ENCODE data around the gene IGF2BP3. TPM values are rescaled to one million over a fixed set of nuclear protein-coding genes. Genes with fewer than 3 reads are reported as not detected.

Gene IGF2BP3
- total RNA-seq, 2 experiments from 2014 or later, result 0.50 to 1.2 TPM

- Mint-ChIP-seq H3K27me3 (peaks cover 73% of the 10 kb centered on the region), H3K9me3 (no peaks in the 10 kb centered on the region), H3K4me1 (peaks cover 42% of the 10 kb centered on the region), H3K27ac (no peak overlapping the region), H3K36me3 (ENCODE audit: low read depth) (peaks cover 5% of the 10 kb centered on the region), H3K4me3 (peak overlapping the region; percentile 57)
- DNase-seq, result peak; percentile 35
- ChIA-PET CTCF (interaction anchor here (1.4 kb wide), 1 partner anchor 196 kb away, joined by 4 read pairs; no protein-coding TSS in a partner anchor), POLR2A (no interaction called here)
Observed at GRCh38 chr7:23469150-23469960, 936 bp downstream of the IGF2BP3 start.

GRCh38 chr7:23468526-23469149 is 1.7 kb downstream of the IGF2BP3 start:
- no peak for DNase-seq
- H3K27ac Mint-ChIP-seq, result no peak overlapping the region
- no peaks in the 10 kb centered on the region for H3K9me3 Mint-ChIP-seq

GRCh38 chr7:23467806-23468525 is 2.3 kb downstream of the IGF2BP3 start:
- Mint-ChIP-seq H3K27me3 (peaks cover 79% of the 10 kb centered on the region), H3K4me3 (peak overlapping the region; percentile 39), H3K27ac (no peak overlapping the region), H3K36me3 (ENCODE audit: low read depth) (peaks cover 1% of the 10 kb centered on the region), H3K4me1 (peaks cover 40% of the 10 kb centered on the region), H3K9me3 (no peaks in the 10 kb centered on the region)
- CTCF ChIA-PET, result interaction anchor here (0.9 kb wide), 1 partner anchor 195 kb away, joined by 3 read pairs; no protein-coding TSS in a partner anchor
- POLR2A ChIA-PET, result no interaction called here
- DNase-seq, result peak; percentile 24

More at GRCh38 chr7:23468526-23469149, 1.7 kb downstream of the IGF2BP3 start:
- Mint-ChIP-seq H3K36me3 (ENCODE audit: low read depth) (peaks cover 5% of the 10 kb centered on the region), H3K4me3 (peak overlapping the region; percentile 39), H3K27me3 (peaks cover 79% of the 10 kb centered on the region), H3K4me1 (peaks cover 41% of the 10 kb centered on the region)
- ChIA-PET POLR2A (no interaction called here), CTCF (no interaction called here)

GRCh38 chr7:23467291-23467805 is 2.9 kb downstream of the IGF2BP3 start:
- ChIA-PET CTCF (interaction anchor here (0.9 kb wide), 1 partner anchor 194 kb away, joined by 3 read pairs; no protein-coding TSS in a partner anchor), POLR2A (no interaction called here)
- Mint-ChIP-seq H3K27me3 (peaks cover 76% of the 10 kb centered on the region), H3K4me1 (peaks cover 42% of the 10 kb centered on the region), H3K27ac (no peak overlapping the region), H3K4me3 (peak overlapping the region; percentile 39), H3K36me3 (ENCODE audit: low read depth) (no peaks in the 10 kb centered on the region), H3K9me3 (no peaks in the 10 kb centered on the region)
- DNase-seq, result no peak

- ChIA-PET CTCF (interaction anchor here (1.2 to 1.3 kb wide), 2 partner anchors 18 to 189 kb away, joined by 4 read pairs; no protein-coding TSS in a partner anchor), POLR2A (no interaction called here)
- no peak for DNase-seq
- peaks cover 70% of the 10 kb centered on the region for H3K27me3 Mint-ChIP-seq
- no peak overlapping the region for H3K27ac Mint-ChIP-seq
- H3K9me3 Mint-ChIP-seq, result no peaks in the 10 kb centered on the region
- peaks cover 23% of the 10 kb centered on the region for H3K4me1 Mint-ChIP-seq
- no peaks in the 10 kb centered on the region for H3K36me3 Mint-ChIP-seq (ENCODE audit: low read depth)
- H3K4me3 Mint-ChIP-seq, result no peak overlapping the region
Observed at GRCh38 chr7:23462846-23463245, 7.4 kb downstream of the IGF2BP3 start.

GRCh38 chr7:23458044-23458443 is 12.2 kb downstream of the IGF2BP3 start:
- Mint-ChIP-seq H3K27ac (no peak overlapping the region), H3K27me3 (peaks cover 56% of the 10 kb centered on the region), H3K4me1 (peaks cover 13% of the 10 kb centered on the region), H3K9me3 (no peaks in the 10 kb centered on the region), H3K4me3 (no peak overlapping the region), H3K36me3 (ENCODE audit: low read depth) (no peaks in the 10 kb centered on the region)
- ChIA-PET CTCF (interaction anchor here (1.0 kb wide), 1 partner anchor 52 kb away, joined by 3 read pairs; no protein-coding TSS in a partner anchor), POLR2A (no interaction called here)
- no peak for DNase-seq

GRCh38 chr7:23456093-23456492 is 14.2 kb downstream of the IGF2BP3 start:
- Mint-ChIP-seq H3K9me3 (no peaks in the 10 kb centered on the region), H3K4me3 (no peak overlapping the region), H3K27me3 (peaks cover 43% of the 10 kb centered on the region), H3K36me3 (ENCODE audit: low read depth) (no peaks in the 10 kb centered on the region), H3K27ac (no peak overlapping the region), H3K4me1 (peaks cover under 1% of the 10 kb centered on the region)
- no peak for DNase-seq
- ChIA-PET CTCF (interaction anchor here (0.9 kb wide), 1 partner anchor 25 kb away, joined by 3 read pairs; no protein-coding TSS in a partner anchor), POLR2A (no interaction called here)

- CTCF ChIA-PET, result no interaction called here
Observed at GRCh38 chr7:23454881-23455526, 15.3 kb downstream of the IGF2BP3 start.

GRCh38 chr7:23450518-23450917 is 19.8 kb downstream of the IGF2BP3 start:
- CTCF ChIA-PET, result no interaction called here
- no peak for DNase-seq
- no peaks in the 10 kb centered on the region for H3K36me3 Mint-ChIP-seq (ENCODE audit: low read depth)

More at GRCh38 chr7:23454881-23455526, 15.3 kb downstream of the IGF2BP3 start:
- Mint-ChIP-seq H3K27me3 (peaks cover 39% of the 10 kb centered on the region), H3K36me3 (ENCODE audit: low read depth) (no peaks in the 10 kb centered on the region), H3K4me1 (no peaks in the 10 kb centered on the region), H3K4me3 (no peak overlapping the region), H3K27ac (no peak overlapping the region), H3K9me3 (no peaks in the 10 kb centered on the region)
- POLR2A ChIA-PET, result no interaction called here
- no peak for DNase-seq

GRCh38 chr7:23449941-23450340 is 20.4 kb downstream of the IGF2BP3 start:
- no peaks in the 10 kb centered on the region for H3K4me1 Mint-ChIP-seq
- POLR2A ChIA-PET, result no interaction called here
- no peaks in the 10 kb centered on the region for H3K36me3 Mint-ChIP-seq (ENCODE audit: low read depth)
- CTCF ChIA-PET, result no interaction called here
- H3K27me3 Mint-ChIP-seq, result peaks cover 34% of the 10 kb centered on the region
- no peak overlapping the region for H3K4me3 Mint-ChIP-seq
- no peak for DNase-seq
- H3K27ac Mint-ChIP-seq, result no peak overlapping the region
- no peaks in the 10 kb centered on the region for H3K9me3 Mint-ChIP-seq

More at GRCh38 chr7:23450518-23450917, 19.8 kb downstream of the IGF2BP3 start:
- Mint-ChIP-seq H3K4me1 (no peaks in the 10 kb centered on the region), H3K9me3 (no peaks in the 10 kb centered on the region), H3K4me3 (no peak overlapping the region), H3K27ac (no peak overlapping the region), H3K27me3 (peaks cover 40% of the 10 kb centered on the region)
- POLR2A ChIA-PET, result no interaction called here

GRCh38 chr7:23445326-23445725 is 25.0 kb downstream of the IGF2BP3 start:
- no peak for DNase-seq
- no peak overlapping the region for H3K27ac Mint-ChIP-seq
- no peaks in the 10 kb centered on the region for H3K9me3 Mint-ChIP-seq
- CTCF ChIA-PET, result interaction anchor here (1.3 kb wide), 1 partner anchor 18 kb away, joined by 4 read pairs; no protein-coding TSS in a partner anchor
- peaks cover 17% of the 10 kb centered on the region for H3K27me3 Mint-ChIP-seq
- H3K4me1 Mint-ChIP-seq, result no peaks in the 10 kb centered on the region
- H3K4me3 Mint-ChIP-seq, result no peak overlapping the region
- H3K36me3 Mint-ChIP-seq (ENCODE audit: low read depth), result no peaks in the 10 kb centered on the region
- POLR2A ChIA-PET, result interaction anchor here (0.6 kb wide), 1 partner anchor 13 kb away, joined by 4 read pairs; no protein-coding TSS in a partner anchor

GRCh38 chr7:23443974-23444373 is 26.3 kb downstream of the IGF2BP3 start:
- ChIA-PET CTCF (interaction anchor here (0.9 to 1.0 kb wide), 2 partner anchors 11 kb away, joined by 3 to 4 read pairs; no protein-coding TSS in a partner anchor), POLR2A (no interaction called here)
- no peaks in the 10 kb centered on the region for H3K9me3 Mint-ChIP-seq
- H3K27me3 Mint-ChIP-seq, result peaks cover 16% of the 10 kb centered on the region
- no peaks in the 10 kb centered on the region for H3K36me3 Mint-ChIP-seq (ENCODE audit: low read depth)
- H3K27ac Mint-ChIP-seq, result no peak overlapping the region
- no peak for DNase-seq
- no peak overlapping the region for H3K4me3 Mint-ChIP-seq
- no peaks in the 10 kb centered on the region for H3K4me1 Mint-ChIP-seq

Measured in activated CD4-positive, alpha-beta T cell treated with anti-CD3 and anti-CD28 coated beads, Interleukin-2, amount 10 ng/mL, durations not matched to agents 7 days and 5 days (primary cell).